NOMO-1 treated with DMSO at 0.1 percent for 48 hours (cell line): Measurements from ENCODE around the gene SWAP70.

Source experiments
- DNase-seq: peaks from one replicate; lab custom pipeline; 2025; ENCODE audit not compliant: unreplicated experiment; lab: John Stamatoyannopoulos, UW

The SWAP70 gene

DNA sequence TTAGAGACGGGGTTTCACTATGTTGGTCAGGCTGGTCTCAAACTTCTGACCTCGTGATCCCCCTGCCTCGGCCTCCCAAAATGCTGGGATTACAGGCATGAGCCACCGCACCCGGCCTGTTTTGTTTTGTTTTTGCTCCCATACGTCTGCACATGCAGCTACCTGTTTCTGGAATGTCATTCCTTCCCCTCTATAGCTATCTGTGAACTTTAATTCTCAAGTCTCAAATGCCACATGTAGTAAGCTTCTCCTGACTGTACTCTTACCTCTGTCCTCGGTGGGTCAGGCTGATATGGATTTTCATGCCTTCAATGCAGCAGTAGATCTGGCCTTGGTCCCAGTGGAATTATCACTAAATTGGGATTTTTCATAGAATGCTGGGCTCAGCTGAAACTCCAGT lies 12.4 kb upstream of the SWAP70 start:
- no peak for DNase-seq

DNA sequence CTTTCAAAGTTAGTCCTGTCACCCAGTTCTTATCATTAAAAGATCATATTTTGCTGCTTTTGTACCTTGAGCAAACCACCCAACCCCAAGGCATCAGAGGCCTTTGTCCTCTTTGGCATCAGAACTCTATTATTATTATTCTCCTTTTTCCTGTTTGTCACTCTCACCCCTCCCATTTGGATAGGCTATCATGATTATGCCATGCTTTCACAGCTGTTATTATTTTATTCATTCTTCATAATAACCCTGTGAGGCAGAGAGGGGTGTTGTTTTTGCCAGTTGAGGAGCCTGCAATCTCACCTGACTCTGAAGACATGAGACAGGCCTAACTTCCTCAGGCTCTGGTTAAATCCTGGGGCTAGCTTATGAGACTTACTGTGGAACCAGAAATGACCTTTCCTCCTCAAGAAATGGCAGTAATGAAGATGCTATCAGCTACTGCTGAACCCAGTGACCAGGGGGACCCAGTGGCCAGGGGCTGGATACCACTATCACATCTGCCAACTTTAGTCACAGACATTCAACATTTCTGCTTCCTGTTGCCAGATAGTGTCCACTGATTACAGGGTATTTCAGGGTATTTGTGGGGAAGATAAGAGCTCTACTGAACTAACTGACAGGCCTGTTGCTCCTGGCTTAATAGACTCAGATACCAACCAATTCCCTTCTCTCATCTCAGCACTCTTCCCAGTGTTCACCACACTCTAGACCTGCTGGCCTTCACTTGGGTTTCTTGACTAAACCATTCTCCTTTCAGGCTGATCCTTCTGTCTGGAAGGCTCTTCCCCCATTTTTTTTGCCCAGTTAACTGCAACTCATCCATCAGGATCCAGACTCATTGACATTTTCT lies 11.8 kb upstream of the SWAP70 start:
- no peak for DNase-seq

DNA sequence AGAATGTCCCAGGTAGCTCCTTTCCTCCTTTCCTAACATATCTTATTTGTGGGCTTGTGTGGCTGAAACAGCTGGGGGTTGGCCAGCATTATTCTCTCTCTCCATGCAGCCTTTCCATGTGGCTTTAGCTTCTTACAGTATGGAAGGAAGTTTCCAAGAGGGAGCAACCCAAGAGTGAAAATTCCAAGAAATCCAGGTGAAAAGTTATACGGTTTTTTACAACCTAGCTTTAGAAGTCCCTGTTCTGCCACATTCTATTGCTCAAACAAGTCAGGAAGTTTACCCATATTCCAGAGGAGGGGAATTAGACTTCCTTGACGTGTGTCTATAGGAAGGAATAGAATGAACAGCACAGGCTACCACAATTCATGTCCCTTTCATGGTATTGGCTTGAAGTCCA lies 10.0 kb upstream of the SWAP70 start:
- no peak for DNase-seq

DNA sequence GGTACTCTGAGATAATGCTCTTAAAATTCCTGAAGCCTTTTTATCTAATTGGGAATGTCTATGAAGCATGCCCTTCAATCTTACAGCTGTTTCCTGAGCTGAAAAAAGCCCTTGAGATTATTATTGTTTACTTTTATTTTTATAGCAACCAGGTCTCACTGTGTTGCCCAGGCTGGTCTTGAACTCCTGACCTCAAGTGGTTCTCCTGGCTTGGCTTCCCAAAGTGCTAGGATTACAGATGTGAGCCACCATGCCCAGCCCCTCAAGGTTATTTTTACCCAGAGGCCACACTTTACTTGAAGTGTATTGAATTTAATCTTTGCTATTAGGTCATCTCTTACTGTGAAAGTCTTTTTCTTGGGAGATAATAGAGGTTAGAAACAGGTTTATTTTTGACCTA lies 7.0 kb upstream of the SWAP70 start:
- no peak for DNase-seq

DNA sequence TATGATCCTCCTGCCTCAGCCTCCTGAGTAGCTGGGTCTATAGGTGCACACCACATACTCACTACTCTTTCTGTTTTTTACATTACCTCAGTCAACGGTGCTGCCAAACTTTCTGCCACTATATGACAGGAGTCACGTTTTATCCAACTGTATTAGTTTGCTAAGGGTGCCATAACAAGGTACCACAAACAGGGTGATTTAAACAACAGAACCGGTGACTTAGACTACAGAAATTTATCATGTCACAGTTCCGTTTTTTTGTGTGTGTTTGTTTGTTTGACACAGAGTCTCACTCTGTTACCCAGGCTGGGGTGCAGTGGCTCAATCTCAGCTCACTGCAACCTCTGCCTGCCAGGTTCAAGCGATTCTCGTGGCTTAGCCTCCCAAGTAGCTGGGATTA lies 6.3 kb upstream of the SWAP70 start:
- no peak for DNase-seq

DNA sequence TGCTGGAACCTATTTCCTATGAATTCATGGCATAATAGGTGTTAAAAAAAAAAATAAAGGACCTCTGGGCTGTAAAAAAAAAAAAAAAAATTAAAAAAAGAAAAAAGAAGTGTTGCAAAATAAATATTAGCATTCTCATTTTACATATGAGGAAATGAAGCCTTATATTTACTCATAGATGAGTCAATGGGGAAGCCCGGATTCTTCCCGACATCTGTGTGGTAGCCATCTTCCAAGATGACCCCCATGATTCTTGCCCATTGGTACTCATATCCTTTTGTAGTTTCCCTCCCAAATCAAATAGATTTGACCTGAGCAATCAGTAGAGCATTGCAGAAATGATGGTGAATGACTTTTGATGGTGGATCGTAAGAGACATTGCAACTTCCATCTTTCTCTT lies 3.0 kb upstream of the SWAP70 start:
- DNase-seq: peak; percentile 13

DNA sequence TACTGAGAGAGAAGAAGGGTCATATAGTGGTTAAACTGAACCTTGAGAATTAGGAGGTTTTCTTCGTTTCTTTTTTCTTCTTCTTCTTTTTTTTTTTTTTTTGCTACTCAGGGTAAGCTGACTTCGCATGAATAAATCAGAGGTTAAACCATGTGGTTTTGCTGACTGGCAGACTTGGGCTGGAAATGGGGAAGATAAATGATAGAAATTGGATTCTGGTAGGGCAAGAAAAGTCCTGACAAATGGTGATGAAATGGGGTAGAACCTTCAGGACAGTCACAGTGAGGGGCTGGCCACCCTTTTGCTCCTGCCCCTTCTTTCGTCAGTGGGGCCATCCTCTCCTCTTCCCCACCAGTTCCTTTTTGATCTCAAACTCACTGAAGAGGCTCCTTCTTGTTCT lies 1.6 kb upstream of the SWAP70 start:
- DNase-seq: peak; percentile 97

DNA sequence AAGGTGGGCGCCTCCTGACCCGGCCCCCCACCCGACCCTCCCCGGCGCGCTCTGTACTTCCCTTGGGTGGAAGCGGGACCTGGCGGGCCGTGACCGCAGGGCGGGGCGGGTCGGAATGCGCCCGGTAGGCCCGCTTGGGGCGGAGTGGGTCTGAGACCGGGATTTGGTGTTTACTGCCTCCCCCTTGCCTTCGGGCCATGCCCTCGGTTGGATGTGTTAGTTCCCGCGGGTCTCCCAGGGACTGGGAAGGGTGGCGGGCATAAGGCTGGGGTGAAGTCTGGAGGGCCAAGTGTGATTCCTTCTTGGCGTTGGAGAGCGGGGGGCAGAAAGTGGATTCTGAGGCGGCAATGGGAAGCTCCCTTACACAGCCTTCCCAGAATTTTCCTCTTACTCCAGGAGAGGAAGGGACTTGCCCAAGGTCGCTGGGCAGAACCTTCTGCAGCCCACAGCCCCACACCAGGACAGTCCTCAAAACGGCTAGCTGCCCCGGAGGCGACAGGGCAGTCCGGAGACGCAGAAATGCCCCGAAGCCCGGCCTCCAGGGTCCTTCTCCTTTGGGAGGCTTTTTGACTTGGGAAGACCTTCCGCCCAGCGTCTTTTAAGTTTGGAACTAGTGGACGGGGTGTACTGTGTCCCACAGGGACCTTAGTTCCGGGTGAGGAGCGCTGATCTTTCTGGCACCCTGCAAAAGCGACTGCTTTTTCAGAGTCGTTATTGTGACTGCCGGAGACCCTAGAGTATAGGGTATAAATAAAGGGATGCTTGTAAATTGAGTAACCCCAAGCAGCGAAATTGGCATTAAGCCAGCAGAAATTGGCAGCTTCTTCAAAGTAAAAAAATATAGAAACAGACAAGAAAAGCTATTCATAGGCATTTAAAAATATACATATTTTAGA lies 647 bp downstream of the SWAP70 start:
- peak; percentile 30 for DNase-seq

DNA sequence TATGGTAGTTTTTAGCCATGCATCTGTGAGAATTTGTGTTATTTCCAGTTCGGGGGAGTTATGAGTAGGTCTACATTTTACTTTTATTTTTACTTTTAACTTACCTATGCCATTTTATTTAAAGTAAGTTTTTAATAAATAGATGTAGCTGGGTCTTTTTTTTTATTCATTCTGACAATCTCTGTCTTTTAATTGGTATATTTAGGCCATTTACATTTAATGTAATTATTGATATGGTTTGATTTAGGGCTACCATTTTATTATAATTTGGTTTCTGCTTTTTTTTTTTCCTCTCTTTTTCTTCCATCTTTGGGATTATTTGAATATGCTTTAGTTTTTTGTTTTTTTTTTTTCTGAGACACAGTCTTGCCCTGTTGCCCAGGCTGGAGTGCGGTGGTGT lies 1.9 kb downstream of the SWAP70 start:
- no peak for DNase-seq

DNA sequence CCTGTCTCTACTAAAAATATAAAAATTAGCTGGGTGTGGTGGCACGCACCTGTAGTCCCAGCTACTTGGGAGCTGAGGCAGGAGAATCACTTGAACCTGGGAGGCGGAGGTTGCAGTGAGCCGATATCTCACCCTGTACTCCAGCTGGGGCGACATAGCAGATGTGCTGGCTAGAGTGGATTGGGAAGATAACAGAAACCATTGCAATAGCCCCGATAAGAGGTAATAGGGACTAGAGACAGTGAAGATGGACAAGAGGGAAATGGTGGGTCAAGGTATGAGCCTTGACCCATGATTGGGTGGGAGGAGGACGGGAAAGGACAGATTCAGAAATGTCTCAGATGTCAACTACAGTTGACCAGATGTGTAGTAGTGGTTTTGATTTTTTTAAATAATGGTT lies 6.1 kb downstream of the SWAP70 start:
- DNase-seq: no peak

DNA sequence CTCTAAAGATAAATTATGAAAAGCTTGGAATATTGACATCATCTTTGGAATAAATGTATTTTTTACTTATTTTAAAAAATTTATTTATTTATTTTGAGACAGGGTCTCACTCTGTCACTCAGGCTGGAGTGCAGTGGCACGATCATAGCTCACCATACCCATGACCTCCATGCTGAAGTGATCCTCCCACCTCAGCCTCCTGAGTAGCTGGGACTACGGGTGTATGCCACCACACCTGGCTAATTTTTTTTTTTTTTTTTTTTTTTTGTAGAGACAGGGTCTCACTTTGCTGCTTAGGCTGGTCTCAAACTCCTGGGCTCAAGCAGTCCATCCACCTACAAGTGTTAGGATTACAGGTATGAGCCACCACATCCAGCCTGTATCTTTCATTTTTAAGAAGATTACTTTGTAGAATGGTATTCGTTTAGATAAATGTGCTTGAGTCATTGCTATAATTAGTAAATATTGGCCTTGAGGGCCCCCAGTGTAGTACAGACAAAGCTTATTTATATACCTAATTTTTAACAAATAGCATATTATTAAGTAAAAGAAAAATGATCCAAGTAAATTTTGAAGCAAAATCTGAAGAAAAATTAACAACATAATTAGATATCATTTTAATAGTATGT lies 8.5 kb downstream of the SWAP70 start:
- DNase-seq: no peak

DNA sequence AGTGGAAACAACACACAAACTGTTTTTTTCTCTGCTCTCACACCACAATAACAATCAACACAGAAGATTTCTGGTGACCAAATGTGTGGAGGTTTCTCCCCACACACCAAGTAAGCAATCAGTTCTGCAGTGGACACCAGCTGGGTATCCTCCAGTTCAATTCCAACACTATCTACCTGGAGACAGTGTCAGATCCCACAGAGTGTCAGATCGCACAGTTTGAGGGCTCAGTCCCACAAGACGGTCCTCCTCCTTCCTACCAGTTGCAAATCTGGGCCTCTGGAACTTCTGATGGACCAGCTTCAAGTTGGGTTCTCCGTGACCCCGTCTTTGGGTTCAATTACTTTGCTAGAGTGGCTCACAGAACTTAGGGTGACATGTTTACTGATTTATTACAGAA lies 9.0 kb downstream of the SWAP70 start:
- DNase-seq: no peak

DNA sequence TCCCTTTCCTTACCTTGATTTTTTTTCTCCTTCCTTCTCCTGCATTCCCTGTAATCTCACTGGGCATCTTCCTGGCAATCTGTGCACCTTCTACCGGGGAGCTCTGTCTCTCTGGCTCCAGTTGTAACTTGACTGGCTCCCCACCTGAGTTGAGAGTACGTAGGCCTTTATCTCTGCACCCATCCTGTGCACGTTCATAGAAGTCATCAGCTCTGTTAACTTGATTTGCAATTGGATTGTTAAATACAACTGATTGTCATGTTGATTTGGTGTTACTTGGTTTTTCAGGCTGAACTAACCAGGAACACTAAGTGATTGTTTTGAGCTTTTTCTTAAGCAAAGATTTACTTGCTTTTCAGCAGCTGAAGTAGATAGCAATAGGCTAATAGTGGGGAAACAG lies 11.8 kb downstream of the SWAP70 start:
- DNase-seq: no peak

DNA sequence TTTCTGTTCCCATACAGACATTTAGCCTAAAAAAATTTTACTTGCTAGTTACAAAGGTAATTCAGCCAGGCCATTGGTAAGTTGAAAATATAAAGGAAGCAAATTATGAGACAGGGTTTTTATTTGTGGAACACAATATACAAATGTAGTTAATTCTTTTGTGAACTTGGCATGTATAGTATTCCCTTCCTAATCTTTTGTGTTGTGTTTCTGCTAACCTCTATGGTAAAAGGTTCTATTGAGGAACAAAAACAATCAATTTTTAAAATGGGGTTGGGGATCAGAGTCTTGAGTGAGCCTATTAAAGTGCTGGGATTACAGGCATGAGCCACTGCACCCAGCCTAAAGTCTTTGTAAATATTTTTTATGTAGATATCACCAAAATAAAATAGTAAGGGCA lies 14.1 kb downstream of the SWAP70 start:
- no peak for DNase-seq

DNA sequence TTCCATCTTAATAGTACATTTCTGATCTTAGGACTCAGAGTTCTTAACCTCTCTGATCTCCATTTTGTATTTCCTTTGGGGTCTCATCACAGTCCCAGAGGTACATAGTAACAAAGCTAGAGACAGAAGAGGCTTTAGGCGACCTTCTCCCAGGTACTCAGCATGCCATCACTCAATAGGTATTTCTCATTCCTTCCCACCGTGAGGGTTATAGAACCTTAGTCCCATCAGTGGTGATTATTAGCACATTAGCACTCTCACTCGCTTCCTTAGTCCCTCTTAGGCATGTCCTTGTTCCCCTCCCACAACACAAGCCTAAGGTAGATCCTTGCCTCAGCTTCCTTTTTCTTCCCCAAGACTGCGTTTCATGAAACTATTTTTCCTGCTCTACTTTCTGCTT lies 14.7 kb downstream of the SWAP70 start:
- no peak for DNase-seq

DNA sequence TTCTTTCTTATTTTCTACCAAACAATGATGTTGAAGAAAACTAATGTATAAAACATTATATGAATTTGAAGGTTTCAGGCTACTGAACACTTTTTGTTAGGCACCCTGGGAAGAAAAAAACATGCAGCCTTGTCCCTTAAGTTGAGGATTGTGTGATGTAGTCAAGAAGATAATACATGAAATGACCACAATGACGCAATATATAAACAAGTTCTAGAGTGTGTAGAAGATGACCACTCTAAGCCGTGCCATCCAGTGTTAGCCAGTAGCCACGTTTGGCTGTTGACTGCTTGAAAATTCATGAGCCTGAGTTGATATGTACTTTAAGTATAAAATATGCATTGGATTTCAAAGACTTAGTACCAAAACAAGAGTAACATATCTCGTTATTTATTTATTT lies 16.2 kb downstream of the SWAP70 start:
- DNase-seq: no peak

DNA sequence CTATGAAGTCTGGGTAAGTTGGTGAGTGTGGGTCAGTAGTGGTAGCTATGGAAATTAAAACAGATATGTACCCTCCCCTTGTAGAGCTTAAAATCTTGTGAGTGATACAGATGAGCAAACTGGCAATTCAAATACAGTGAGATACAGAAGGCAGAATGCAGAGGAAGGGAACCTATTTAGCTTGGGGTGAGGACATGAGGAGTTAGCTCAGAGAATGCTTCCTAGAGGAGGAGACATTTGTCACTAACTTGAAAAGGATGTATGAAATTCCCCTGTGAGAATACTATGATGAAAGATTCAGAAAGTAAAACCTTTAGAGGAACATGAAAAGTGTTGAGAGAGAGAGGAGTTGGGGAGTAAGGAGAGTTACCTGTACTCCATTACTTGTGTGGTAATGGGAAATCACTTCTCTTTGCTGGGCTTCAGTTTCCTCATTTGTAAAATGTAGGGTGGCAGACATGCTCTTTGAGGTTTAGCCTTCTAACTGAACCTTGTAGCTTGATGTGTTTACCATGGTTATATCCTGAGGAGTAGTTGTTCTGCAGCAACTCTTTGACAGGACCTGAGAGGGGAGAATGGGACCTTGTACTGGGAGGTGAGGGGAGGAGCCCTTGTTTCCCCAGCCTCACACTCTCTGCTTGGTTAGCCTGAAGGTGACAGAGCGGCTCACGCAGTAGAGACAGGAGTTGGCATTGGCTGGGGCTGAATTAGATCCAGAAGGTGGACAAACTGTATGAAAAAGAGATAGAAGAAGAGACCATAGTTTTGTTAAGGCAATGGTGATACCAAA lies 17.9 kb downstream of the SWAP70 start:
- peak; percentile 18 for DNase-seq

DNA sequence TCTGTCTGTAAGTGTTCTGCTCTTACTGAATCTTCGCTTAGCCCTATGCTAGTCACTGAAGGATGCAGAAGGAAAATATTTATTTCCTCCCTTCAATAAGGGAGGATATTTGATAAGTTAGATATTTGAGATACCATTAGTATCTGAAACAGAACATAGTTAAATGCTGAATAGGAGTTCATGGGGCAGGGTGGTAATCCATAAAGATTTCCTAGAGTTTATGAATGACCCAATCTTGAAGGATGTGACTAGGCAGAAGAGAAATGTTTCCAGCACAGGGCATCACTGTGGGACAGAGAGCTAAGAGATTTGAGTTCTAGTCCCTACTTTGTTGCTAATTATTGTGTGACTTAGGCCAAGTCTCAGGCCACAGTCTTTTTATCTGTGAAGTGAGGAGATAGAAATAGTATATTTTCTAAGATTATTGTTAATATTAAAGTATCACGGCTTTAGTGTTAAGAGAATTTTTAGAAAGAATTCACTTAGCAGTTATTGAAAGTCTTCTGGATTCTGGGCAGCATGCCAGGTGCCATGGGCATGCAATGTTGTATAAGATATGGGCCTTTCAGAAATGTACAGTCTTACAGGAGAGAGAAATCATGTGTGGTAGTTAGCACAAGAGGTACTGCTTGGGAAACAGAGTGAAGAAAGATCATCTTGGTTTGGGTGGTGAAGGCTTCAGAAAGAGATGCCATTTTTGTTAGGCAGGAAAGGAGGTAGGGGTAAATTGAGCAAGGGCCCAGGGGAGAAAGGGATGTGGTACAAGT lies 24.0 kb downstream of the SWAP70 start:
- no peak for DNase-seq

DNA sequence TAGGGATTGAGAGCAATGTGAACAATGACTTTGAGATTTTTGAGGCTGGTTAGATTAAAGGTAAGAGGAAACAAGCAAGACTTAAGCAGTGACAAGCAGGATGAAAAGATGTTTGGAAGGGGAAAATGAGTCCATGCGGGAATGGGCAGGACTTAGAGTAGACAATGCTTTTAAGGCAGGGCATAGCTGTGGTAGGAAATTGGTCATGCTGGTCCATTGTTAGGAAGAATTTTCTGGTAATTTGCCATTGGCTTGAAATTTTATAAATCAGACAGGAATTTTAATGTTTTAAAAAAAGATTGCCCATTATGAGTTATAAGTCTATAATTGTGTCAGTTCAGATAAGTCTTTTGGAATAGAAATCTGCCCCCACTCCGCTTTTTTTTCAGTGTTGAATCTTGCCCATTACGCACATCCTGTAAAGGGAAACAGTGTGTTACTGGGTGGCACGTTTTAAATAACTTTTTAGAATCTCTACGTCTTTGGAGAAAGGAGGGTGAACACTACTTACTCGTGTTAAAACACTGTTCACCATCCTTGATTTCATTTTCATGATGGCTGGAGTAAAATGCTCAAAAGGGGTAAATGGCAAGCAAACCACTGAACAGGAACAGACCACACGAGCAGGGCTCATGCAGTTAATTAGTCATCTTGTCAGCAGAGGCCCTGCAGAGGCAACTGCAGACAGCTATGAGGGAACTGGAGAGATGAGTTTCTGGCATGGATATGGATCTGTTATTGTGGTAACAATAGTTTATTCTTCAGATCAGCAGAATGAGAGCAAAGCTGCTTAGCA lies 25.0 kb downstream of the SWAP70 start:
- peak; percentile 84 for DNase-seq
